HFF-Myc (cell line): ENCODE measurements around the gene LRGUK.

Experiments
- DNase-seq: peaks from one replicate; pipeline ENCODE4 v3.0.0-alpha.2; 2011; ENCODE audit warnings: low read depth; ENCODE audit errors: extremely low read depth
- H3K4me3 ChIP-seq: replicated peaks from 2 replicates; pipeline ENCODE4 v1.5.1; 2011; ENCODE audit warnings: low read depth, mild to moderate bottlenecking, control low read depth, low read length
- TF ChIP-seq, protein P1 (sequence below): IDR thresholded peaks from 2 replicates; pipeline ENCODE4 v1.5.1; 2012; ENCODE audit warnings: mild to moderate bottlenecking, low read depth, low read length, control low read depth; ENCODE audit errors: missing control alignments

LRGUK gene

DNA sequence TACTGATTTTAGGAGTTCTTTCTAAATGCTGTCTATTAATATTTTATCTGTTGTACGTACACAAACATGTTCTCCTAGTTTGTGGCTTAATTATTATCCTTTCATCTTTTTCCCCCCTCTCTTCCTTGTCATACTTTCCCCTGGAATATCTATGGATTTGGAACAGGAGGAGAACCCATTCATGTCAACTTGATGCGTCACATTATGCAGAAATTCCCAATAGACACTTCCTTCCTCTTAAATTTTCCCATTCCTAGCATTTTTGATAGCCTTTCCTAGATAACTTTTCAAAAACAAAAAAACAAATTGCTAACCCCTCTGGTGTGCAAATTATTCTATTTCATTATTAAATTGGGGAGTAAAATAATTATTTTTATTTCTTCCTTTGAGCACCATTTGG is 153.4 kb downstream of the LRGUK start:
- DNase-seq: no peak
- no peak overlapping the region for H3K4me3 ChIP-seq
- TF ChIP-seq, protein P1, sequence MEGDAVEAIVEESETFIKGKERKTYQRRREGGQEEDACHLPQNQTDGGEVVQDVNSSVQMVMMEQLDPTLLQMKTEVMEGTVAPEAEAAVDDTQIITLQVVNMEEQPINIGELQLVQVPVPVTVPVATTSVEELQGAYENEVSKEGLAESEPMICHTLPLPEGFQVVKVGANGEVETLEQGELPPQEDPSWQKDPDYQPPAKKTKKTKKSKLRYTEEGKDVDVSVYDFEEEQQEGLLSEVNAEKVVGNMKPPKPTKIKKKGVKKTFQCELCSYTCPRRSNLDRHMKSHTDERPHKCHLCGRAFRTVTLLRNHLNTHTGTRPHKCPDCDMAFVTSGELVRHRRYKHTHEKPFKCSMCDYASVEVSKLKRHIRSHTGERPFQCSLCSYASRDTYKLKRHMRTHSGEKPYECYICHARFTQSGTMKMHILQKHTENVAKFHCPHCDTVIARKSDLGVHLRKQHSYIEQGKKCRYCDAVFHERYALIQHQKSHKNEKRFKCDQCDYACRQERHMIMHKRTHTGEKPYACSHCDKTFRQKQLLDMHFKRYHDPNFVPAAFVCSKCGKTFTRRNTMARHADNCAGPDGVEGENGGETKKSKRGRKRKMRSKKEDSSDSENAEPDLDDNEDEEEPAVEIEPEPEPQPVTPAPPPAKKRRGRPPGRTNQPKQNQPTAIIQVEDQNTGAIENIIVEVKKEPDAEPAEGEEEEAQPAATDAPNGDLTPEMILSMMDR: no peak

DNA sequence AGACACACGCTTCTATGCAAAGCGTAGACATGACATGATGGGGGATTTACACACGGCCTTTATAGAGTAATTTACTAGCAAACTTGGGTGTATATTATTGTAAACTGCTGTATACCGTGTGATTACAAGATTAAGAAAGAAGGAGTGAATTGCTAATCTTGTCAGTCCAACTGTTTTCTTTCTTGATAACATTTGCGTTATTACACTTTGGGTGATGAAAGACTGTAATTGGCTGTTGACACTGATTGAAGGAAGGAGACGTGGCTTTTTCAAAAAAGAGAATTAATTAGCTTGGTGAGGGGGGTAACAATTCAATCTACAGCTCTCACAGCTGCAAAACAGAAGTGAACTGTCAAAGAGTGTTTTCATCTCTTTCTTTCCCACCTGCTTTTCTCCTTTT is 156.9 kb downstream of the LRGUK start:
- DNase-seq: no peak
- no peak overlapping the region for H3K4me3 ChIP-seq

DNA sequence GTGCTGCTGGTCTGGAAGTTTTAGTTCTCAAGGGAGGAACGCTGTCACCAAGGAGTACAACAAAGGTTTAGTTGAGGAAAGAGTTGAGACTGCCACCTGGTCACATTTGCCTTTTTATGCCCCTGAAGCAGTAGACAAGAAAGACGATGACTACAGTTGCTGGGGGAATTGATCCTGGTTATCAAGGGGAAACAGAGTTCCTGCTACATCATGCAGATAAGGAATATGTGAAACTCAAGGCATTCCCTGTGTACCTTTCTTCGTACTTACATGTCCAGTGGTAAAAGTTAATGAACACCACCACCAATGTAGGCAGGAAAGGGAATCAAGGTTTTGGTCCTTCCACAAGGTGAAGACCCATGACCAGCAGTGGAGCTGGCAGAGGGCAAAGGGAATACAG is 157.8 kb downstream of the LRGUK start:
- TF ChIP-seq, protein P1: no peak
- no peak for DNase-seq

More for the DNA sequence above, 156.9 kb downstream of the LRGUK start:
- TF ChIP-seq, protein P1: no peak

DNA sequence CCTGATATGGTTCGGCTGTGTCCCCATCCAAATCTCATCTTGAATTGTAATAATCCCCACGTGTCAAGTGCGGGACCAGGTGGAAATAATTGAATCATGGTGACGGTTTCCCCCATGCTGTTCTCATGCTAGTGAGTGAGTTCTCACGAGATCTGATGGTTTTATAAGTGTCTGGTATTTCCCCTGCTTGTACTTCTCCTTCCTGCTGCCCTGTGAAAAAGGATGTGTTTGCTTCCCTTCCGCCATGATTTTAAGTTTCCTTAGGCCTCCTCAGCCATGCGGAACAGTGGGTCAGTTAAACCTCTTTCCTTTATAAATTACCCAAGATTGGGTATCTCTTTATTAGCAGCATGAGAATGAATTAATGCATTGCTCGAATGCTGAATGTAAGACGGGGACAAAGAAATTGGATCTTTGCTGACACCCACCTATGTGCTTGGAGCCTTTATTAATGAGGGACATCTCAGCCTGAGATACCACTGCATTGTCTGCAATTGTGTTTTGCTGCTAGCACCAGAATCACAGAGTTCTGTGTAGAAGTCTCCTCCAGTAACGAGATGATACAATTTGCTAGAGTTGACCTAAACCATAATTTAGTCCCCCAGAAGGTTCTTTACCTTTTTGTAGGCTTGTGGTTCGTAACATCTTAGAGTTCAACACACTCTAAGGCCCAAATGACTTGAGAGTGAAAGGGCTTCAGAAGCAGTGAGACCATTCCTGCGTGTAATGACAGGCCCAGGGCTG is 160.9 kb downstream of the LRGUK start:
- no peak overlapping the region for H3K4me3 ChIP-seq
- no peak for DNase-seq
- TF ChIP-seq, protein P1: no peak

More for the DNA sequence above, 157.8 kb downstream of the LRGUK start:
- H3K4me3 ChIP-seq: no peak overlapping the region

DNA sequence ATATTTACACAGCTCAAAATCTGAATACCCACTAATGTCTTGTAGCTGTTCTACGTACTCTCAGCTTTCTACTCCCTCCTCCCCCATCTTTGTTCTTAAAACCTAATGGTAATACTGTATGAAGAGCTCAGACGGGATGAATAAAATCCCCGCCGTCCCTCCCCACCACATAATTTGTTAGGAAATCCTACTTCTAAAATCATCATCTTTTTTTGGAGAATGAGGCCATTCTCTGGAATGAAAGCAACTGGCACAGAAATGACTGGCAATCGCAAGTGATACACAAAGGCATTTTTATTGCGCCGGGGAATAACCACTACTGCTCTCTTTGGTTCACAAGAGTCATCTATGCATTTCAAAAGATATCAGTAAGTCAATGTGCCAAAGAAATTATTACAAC is 162.3 kb downstream of the LRGUK start:
- no peak for DNase-seq
- H3K4me3 ChIP-seq: no peak overlapping the region
- TF ChIP-seq, protein P1: no peak

DNA sequence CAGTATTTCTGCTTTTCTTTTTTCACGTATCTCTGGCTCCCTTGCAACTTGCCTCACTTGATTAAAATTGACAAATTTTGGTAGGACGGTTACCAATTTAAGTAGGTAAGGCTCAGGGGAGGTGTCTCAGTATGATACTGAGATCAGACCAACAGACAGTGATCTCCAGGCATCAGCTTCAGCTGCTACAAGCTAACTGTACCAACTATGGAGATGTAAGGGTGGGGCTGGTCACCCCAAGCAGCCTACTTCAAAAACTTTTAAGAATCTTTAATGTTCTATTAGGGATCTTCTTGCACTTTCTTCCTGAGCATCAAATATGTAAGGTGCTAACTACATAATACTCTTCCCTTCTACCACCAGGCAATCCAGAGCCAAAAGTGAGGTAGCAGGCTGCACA is 162.7 kb downstream of the LRGUK start:
- H3K4me3 ChIP-seq: no peak overlapping the region
- TF ChIP-seq, protein P1: no peak
- DNase-seq: no peak

DNA sequence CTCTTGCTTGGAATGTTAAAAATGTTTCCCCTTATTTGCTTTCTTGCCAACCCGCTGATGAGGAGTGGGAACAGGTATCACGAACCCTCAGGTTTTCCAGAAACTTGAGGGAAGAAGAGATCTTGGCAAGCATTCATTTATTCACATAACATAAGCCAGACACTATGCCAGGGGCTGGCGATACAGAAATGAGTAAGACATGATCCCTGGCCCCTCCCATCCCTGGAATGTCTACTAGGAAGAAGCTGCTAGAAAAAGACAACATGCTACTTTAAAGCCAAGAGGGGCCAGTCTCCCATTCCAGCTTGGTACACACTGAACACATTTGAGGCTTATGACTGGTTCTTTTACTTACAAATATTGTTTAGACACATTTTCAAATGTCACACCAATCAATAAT is 163.1 kb downstream of the LRGUK start:
- no peak for DNase-seq
- no peak overlapping the region for H3K4me3 ChIP-seq
- TF ChIP-seq, protein P1: no peak
